AG09309 (cell line): ENCODE results near the gene EMC10.

ENCODE experiments used
- DNase-seq: peaks from one replicate; pipeline ENCODE4 v3.0.0-alpha.2; 2010; ENCODE audit warnings: low read depth
- H3K4me3 ChIP-seq: 2 replicates; pipeline ENCODE4 v1.5.1; 2011; ENCODE audit warnings: mild to moderate bottlenecking, low read depth, low read length, moderate library complexity; ENCODE audit not compliant: control insufficient read depth
- CTCF ChIP-seq: IDR thresholded peaks from 2 replicates; pipeline ENCODE4 v1.5.1; 2011; ENCODE audit warnings: mild to moderate bottlenecking, low read depth, low read length, inconsistent platforms; ENCODE audit not compliant: insufficient read depth, control insufficient read depth; ENCODE audit errors: missing control alignments

The EMC10 gene

GRCh38 chr19:50501568-50502475, 25.5 kb downstream of the EMC10 start:
- H3K4me3 ChIP-seq: no peak overlapping the region
- TF ChIP-seq CTCF: no peak
- no peak for DNase-seq

- no peak for TF ChIP-seq CTCF
- DNase-seq: no peak
- no peak overlapping the region for H3K4me3 ChIP-seq
These were observed 29.7 kb downstream of the EMC10 start for GRCh38 chr19:50505856-50506611.

- DNase-seq: no peak
- H3K4me3 ChIP-seq: no peak overlapping the region
These were observed 30.4 kb downstream of the EMC10 start for GRCh38 chr19:50506700-50507099.

GRCh38 chr19:50507376-50507775, 31.1 kb downstream of the EMC10 start:
- TF ChIP-seq CTCF: no peak
- no peak for DNase-seq
- H3K4me3 ChIP-seq: no peak overlapping the region

More at GRCh38 chr19:50506700-50507099, 30.4 kb downstream of the EMC10 start:
- TF ChIP-seq CTCF: no peak

GRCh38 chr19:50508843-50509190, 32.5 kb downstream of the EMC10 start:
- no peak for TF ChIP-seq CTCF
- H3K4me3 ChIP-seq: no peak overlapping the region
- no peak for DNase-seq

GRCh38 chr19:50509366-50509765, 33.1 kb downstream of the EMC10 start:
- DNase-seq: no peak
- no peak for TF ChIP-seq CTCF
- no peak overlapping the region for H3K4me3 ChIP-seq
